ENCODE data around the gene NCAN.

NCAN gene

DNA sequence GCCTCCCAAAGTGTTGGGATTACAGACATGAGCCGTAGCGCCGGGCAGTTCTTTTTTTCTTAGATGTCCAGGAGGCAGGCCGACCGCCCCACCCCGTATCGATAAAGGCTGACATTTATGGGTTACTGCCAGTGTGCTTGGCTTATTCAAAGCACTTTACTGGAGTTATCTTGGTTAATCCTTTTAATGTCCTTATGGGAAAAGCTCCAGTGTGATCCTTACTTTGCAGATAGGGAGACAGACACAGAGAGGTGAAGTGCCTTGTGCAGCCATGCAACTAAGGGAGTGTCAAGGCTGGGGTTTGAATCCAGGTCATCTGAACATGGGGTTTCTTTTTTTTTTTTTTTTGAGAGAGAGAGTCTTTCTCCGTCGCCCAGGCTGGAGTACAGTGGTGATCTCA, 19.2 kb downstream of the NCAN start:
- TF ChIP-seq, protein P1, sequence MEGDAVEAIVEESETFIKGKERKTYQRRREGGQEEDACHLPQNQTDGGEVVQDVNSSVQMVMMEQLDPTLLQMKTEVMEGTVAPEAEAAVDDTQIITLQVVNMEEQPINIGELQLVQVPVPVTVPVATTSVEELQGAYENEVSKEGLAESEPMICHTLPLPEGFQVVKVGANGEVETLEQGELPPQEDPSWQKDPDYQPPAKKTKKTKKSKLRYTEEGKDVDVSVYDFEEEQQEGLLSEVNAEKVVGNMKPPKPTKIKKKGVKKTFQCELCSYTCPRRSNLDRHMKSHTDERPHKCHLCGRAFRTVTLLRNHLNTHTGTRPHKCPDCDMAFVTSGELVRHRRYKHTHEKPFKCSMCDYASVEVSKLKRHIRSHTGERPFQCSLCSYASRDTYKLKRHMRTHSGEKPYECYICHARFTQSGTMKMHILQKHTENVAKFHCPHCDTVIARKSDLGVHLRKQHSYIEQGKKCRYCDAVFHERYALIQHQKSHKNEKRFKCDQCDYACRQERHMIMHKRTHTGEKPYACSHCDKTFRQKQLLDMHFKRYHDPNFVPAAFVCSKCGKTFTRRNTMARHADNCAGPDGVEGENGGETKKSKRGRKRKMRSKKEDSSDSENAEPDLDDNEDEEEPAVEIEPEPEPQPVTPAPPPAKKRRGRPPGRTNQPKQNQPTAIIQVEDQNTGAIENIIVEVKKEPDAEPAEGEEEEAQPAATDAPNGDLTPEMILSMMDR (IDR thresholded peaks at IDR 0.05; ENCODE audit: control insufficient read depth, insufficient read depth, low read depth, low read length, missing control alignments): no peak

DNA sequence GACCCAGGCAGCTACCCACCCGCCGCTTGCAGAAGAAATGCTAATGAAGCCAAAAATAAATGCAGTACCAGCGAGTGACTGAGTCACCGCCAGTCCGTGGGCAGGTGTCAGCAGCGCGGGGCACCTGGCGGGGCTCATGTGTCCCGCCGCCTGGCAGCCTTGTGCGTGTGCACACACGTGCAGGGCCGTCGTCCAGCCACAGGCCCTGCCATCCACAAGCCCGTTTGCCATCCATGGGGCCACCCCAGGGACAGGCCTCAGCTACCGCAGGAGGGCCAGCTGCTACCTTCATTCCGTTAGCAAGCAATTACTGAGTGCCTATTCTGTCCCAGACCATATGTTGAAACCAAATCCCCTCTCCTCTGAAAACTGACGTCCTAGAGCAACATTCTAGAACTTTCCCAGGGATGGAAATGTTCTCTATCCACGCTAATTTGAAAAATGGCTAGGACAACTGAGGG, 20.5 kb downstream of the NCAN start:
- no peak overlapping the region for H3K4me3 ChIP-seq (ENCODE audit: control insufficient read depth, low read depth, low read length)
- DNase-seq (ENCODE audit: low read depth): no peak
- TF ChIP-seq, protein P1 (IDR thresholded peaks at IDR 0.05; ENCODE audit: control insufficient read depth, insufficient read depth, low read depth, low read length, missing control alignments): no peak

More for the DNA sequence above, 19.2 kb downstream of the NCAN start:
- no peak for DNase-seq (ENCODE audit: low read depth)
- no peak overlapping the region for H3K4me3 ChIP-seq (ENCODE audit: control insufficient read depth, low read depth, low read length)

DNA sequence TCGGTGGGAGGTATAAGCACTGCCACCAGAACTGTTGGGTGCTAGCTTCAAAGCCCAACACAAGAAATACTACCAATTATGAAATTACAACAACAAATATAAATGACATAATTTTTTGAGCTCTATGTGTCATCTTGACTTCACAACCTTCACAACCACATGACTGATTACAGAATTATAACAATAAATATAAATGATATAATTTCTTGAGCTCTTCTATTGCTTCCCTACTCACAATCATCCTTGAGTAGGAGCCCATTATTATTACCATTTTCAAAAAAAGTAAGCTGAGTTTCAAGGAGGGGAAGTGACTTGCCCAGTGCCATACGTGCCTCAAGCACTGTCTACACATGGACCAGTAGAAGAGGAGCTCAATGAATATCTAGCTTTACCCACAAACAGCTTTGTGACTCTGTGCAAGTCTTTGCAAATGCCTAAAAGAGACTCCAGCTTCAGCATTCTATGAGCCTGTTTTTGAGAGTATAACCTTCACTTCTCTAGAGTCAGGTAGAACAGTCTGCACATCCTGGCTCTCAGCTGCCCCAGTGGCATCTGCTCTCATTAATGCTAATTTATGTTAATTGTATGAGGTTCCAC, 22.6 kb downstream of the NCAN start:
- TF ChIP-seq, protein P1 (IDR thresholded peaks at IDR 0.05; ENCODE audit: control insufficient read depth, insufficient read depth, low read depth, low read length, missing control alignments): no peak
- DNase-seq (ENCODE audit: low read depth): no peak
- no peak overlapping the region for H3K4me3 ChIP-seq (ENCODE audit: control insufficient read depth, low read depth, low read length)

DNA sequence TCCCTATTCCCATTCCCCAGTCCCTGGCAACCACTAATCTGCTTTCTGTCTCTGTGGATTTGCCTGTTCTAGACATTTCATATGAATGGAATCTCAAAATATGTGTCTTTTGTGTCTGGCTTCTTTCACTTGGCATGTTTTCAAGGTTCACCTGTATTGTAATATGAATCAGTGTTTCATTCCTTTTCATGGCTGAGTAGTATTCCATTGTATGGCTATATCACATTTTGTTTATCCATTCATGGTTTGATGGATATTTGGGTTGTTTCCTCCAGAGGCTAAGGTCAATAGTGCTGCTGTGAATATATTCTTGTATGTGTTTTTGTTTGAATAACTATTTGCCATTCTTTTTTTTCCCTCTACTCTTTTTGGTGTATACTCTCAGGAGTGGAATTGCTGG, 24.4 kb downstream of the NCAN start:
- no peak for DNase-seq (ENCODE audit: low read depth)
- H3K4me3 ChIP-seq (ENCODE audit: control insufficient read depth, low read depth, low read length): no peak overlapping the region
- TF ChIP-seq, protein P1 (IDR thresholded peaks at IDR 0.05; ENCODE audit: control insufficient read depth, insufficient read depth, low read depth, low read length, missing control alignments): no peak

DNA sequence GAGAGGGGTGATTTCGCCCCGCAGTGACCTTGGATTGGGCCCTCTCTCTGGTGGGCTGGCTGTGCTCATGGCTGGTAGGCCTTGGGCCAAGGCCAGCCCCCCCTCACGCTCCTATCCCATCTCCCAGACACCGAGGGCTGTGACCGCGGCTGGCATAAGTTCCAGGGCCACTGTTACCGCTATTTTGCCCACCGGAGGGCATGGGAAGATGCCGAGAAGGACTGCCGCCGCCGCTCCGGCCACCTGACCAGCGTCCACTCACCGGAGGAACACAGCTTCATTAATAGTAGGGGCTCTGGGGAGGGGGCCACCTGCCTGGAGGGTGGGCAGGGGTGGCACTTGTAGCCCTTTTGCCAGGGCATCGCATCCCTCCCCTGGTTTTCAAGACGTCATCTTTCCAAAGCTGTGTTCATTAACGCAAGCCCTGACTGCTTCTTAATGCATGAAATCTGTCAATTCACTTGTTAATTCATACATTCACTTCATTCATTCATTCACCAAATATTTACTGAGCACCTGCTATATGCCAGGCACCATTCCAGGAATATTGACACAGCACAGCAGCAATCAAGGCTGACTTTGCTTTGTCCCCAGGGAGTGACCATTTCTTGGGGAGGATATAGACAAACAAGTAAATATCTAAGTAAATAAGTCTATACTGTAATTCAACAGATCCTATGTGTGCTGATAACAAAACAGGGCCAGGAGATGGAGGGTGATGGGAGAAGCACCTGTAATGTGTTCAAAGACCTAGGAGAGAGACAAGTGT, 26.6 kb downstream of the NCAN start:
- no peak for DNase-seq (ENCODE audit: low read depth)
- TF ChIP-seq, protein P1 (IDR thresholded peaks at IDR 0.05; ENCODE audit: control insufficient read depth, insufficient read depth, low read depth, low read length, missing control alignments): no peak
- H3K4me3 ChIP-seq (ENCODE audit: control insufficient read depth, low read depth, low read length): no peak overlapping the region

DNA sequence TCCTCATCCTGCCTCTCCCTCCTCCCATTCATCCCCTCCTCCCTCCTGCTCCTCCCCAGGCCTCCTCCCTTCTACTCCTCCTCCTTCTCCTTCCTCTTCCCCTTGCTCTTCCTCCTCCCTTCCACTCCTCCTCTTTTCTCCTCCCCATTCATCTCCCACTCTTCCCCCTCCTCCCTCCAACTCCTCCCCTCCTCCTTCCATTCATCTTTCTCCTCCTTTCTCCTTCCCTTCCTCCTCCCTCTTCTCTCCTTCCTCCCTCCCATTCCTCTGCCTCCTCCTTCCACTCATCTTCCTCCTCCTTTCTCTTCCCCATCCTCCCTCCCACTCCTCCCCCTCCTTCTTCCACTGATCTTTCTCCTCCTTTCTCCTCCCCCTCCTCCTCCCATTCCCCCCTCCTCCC, 27.9 kb downstream of the NCAN start:
- TF ChIP-seq, protein P1 (IDR thresholded peaks at IDR 0.05; ENCODE audit: control insufficient read depth, insufficient read depth, low read depth, low read length, missing control alignments): no peak
- no peak for DNase-seq (ENCODE audit: low read depth)
- no peak overlapping the region for H3K4me3 ChIP-seq (ENCODE audit: control insufficient read depth, low read depth, low read length)
